HuH-7.5 (cell line): ENCODE measurements around the gene SCD5.
A peak's percentile ranks its signal among the peaks of the same experiment; 100 is the strongest.

Source experiments
- DNase-seq: peaks from one replicate; pipeline ENCODE4 v3.0.0; 2011; ENCODE audit warnings: low spot score

SCD5 gene

GRCh38 chr4:82797040-82797404 is 1.6 kb downstream of the SCD5 start:
- peak; percentile 31 for DNase-seq

DNA sequence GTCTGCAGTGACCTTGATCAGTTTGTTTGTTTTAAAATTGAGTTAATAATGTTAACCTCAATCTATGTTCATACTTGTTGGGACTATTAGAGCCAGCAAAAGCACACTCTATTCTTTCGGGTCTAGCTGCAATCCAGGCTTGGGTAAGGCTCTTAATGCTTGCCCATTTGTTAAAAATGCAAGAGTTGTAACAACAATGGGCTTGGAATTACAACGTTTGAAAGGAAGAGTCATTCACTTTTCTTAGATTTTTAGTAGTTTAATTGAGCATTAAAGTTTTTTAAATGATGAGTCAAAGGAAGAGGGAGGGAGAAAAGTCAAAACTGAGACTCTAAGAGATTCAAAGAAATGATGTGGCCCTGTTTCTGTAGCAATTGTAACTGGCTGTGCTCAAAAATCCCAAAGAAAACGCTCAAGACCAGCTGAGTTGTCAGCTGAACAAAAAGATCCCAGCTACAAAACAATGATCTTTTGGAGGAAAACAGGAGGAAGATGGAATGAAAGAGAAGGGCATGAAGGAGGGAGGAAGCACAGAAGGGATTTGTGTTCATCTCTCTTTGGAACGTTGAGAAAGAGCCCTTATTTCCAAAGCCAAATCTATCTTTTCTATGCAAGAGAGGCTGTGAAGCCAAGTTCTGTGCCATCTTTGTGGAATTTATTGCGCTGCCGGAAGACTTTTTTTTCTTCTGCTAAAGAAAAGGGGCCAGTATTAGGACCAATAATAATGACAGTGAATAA is 5.5 kb downstream of the SCD5 start:
- no peak for DNase-seq

GRCh38 chr4:82791179-82791578 is 7.4 kb downstream of the SCD5 start:
- no peak for DNase-seq

- no peak for DNase-seq
Observed at GRCh38 chr4:82790060-82790660, 8.4 kb downstream of the SCD5 start.

DNA sequence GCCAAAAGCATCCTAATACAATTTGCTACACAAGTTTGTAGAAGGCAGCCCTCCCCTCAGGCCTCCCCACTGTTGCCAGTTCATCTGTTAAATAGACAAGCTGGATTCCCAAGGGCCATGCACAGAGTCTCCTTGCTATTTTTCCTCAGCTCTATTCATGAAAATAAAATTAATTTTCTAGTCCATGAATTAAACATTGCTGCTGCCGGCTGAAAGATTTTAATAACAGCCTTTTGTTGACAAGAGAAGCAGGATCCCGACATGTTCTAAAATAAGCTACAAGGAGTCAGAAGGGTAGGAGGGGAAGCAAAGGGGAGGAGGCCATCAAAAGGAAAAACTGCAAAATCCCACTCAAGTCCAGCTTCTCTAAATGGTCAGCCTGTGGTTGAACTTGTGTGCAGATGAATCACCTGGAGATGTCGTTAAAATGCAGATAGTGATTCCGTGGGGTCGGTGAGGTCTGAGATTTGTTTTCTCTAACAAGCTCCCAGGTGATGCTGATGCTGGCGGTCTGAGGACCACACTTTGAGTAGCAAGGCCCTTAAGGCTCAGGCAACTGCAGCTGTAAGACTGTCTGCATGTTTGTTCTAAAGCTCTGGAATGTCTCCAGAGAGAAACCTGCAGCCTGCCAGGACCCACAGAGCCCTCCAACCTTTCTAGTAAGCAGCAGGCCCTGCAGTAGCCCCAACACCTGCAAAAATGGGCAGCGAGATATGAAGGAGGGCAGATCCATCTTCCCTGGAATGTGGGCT is 9.4 kb downstream of the SCD5 start:
- DNase-seq = no peak

- DNase-seq = no peak
Observed at GRCh38 chr4:82787342-82787741, 11.3 kb downstream of the SCD5 start.

GRCh38 chr4:82786828-82787227 is 11.8 kb downstream of the SCD5 start:
- no peak for DNase-seq

- no peak for DNase-seq
Observed at GRCh38 chr4:82785611-82786400, 12.8 kb downstream of the SCD5 start.

DNA sequence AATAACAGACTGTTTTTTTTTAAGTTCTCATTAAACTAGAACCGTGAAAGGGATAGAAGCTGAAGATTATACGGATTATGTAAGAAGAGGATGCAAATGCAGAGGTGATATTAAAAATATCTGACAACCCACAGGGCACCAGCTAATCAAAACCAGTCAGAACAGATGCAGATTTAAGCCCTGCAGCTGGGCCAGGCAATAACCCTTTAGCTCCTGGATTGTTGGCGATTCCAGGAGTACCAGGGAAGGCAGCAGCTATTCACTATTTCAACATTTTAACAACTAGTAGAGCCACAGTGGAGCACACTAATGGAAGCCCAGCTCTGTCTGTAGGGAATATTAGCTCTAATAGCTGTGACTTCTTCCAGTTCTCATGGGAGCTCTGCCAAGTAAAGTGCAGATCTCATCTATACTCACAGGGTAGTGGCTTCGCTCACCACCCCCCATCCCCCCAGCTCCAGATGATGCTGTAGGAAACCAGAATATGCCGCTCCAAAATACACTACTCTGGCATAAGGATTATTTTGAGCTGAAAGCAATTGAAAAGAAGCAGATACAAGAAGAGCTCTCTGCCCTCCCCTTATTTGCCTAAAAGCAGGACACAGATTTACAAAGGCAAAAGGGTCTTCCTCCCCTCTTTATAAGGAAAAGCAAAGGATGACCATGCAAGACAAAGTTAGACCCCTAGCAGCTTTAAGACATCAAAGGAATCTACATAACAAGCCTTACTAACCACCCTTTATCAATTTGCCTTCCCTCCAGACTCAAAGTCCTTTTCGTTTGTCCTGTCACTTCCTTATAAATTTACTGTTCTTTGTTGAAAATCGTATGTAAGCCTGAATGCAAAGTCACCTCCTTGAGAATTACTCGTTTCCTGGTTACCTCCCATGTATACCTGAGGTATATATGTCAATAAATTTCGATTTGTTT is 13.7 kb downstream of the SCD5 start:
- no peak for DNase-seq

- no peak for DNase-seq
Observed at GRCh38 chr4:82782626-82783345, 15.8 kb downstream of the SCD5 start.

DNA sequence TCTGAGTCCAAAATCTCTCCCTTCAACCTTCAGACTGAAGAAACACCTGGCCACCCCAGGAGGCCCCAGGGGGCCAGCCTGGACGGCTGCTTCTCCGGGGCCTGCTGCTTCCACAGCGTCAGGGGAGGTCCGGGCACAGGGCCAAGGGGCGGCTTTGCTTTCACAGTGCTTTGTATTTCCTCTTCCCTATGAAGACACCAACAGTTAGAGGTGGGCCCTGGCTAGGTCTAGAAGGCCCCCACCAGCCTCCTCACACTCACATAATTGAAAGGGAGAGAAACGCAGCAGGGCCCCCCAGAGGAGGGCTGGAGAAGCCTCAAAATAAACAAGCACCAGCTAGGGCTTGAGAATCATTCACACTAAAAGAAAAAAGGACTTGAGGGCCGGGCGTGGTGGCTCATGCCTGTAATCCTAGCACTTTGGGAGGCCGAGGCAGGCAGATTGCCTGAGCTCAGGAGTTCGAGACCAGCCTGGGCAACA is 17.8 kb downstream of the SCD5 start:
- DNase-seq = peak; percentile 23

- DNase-seq = no peak
Observed at GRCh38 chr4:82780170-82780751, 18.3 kb downstream of the SCD5 start.

- no peak for DNase-seq
Observed at GRCh38 chr4:82779032-82779431, 19.6 kb downstream of the SCD5 start.

DNA sequence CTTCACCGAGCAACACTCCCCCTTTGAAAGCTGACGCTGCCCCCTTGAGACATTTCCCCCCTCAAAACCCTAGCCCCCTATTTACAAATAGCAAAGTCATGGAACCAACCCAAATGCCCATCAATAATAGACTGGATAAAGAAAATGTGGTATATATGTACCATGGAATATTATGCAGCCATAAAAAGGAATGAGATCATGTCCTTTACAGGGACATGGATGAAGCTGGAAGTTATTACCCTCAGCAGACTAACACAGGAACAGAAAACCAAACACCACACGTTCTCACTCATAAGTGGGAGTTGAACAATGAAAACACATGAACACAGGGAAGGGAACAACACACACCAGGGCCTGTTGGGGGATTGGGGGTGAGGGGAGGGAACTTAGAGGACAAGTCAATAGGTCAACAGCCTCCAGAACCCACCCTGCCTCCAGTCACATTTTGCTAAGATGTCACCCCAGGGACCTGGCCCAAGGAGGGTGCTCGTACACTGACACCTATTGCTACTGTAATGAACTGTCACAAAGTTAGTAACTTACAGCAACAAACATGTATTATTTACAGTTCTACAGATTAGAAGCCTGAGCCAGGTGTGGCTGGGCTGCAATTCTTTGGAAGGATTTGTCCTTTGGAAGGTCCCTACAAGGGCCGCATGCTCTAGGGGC is 20.6 kb downstream of the SCD5 start:
- DNase-seq = no peak

- DNase-seq = no peak
Observed at GRCh38 chr4:82776925-82777542, 21.6 kb downstream of the SCD5 start.

- no peak for DNase-seq
Observed at GRCh38 chr4:82775243-82775642, 23.4 kb downstream of the SCD5 start.

- no peak for DNase-seq
Observed at GRCh38 chr4:82774711-82775171, 23.9 kb downstream of the SCD5 start.

DNA sequence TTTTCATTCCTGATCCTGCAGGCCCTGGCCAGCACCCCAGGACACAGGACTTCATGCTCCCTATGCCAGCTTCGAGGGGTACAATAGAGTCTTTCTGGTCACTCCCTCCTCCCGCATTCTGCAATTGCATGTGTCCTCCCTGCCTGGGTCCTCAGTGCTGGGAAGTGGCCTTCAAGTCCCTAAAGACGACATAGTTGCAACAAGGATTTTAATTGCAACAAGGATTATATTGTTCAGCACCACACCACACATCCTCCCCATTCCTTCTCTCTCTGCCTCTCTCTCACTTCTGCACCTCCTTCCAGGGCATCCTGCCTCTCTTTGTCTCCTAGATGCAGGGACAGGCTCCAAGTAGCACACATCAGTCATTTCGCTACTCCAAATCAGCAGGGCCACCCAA is 25.5 kb downstream of the SCD5 start:
- DNase-seq = no peak

DNA sequence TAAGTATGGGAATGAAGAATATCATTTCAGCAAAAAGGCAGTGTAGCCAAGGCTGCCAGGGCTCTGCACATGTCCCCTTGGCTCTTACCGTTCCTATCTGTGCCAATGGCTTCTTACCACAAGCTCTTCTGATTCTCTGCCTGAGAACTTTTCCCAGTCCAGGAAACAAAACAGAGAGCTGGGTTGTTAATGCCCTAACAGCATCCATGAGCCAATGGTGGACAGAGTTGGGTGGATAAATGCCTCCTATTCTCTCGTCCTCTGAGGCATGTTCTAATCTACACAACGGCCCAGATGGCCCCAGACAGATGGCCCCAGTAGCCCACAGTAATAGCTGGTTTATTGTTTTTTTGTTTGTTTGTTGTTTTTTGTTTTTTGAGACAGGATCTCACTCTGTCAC is 28.0 kb downstream of the SCD5 start:
- no peak for DNase-seq
